HFFc6 (cell line): ENCODE results near the gene IFRD1. TPM values are rescaled to one million over a fixed set of nuclear protein-coding genes. Genes with fewer than 3 reads are reported as not detected.
A peak's percentile ranks its signal among the peaks of the same experiment; 100 is the strongest.

ENCODE experiments used
- DNase-seq: peaks from one replicate; pipeline ENCODE4 v3.0.0-alpha.2; 2018
- H3K27ac Mint-ChIP-seq: 2 replicates; pipeline ENCODE4 v1.8.0; 2020; ENCODE audit warnings: mild to moderate bottlenecking, mixed read lengths
- H3K27me3 Mint-ChIP-seq: 2 replicates; pipeline ENCODE4 v1.8.0; 2021; ENCODE audit warnings: mild to moderate bottlenecking, moderate library complexity, mixed read lengths; ENCODE audit not compliant: insufficient read depth
- H3K36me3 Mint-ChIP-seq: 2 replicates; pipeline ENCODE4 v1.8.0; 2021; ENCODE audit warnings: low read depth, mixed read lengths
- H3K4me1 Mint-ChIP-seq: 2 replicates; pipeline ENCODE4 v1.8.0; 2020; ENCODE audit warnings: low read depth, mixed read lengths
- H3K4me3 Mint-ChIP-seq: 2 replicates; pipeline ENCODE4 v1.8.0; 2020; ENCODE audit warnings: mild to moderate bottlenecking, moderate library complexity, mixed read lengths
- H3K9me3 Mint-ChIP-seq: 2 replicates; pipeline ENCODE4 v1.8.0; 2020; ENCODE audit warnings: mild to moderate bottlenecking, mixed read lengths
- total RNA-seq, 6 experiments: library from RNA; stranded (reverse); fragmentation: NEBNext Ultra II Directional; extraction: Animal tissue kit (Norgen Biotek cat#: 25700); gene quantifications; 2 replicates in 1 of 6; 3 replicates in 5 of 6; pipeline ENCODE4 v1.2.3, GENCODE V29; 2021
- TF ChIP-seq, protein P1 (sequence below): fragments of 200-600 bp; sonication (generic); IDR thresholded peaks from 2 replicates; pipeline ENCODE4 v1.5.0; 2021; ENCODE audit warnings: antibody characterized with exemption, mild to moderate bottlenecking

The IFRD1 gene
- total RNA-seq, 6 experiments from 2014 or later = 25.4 to 30.0 (median 27.5) TPM

DNA sequence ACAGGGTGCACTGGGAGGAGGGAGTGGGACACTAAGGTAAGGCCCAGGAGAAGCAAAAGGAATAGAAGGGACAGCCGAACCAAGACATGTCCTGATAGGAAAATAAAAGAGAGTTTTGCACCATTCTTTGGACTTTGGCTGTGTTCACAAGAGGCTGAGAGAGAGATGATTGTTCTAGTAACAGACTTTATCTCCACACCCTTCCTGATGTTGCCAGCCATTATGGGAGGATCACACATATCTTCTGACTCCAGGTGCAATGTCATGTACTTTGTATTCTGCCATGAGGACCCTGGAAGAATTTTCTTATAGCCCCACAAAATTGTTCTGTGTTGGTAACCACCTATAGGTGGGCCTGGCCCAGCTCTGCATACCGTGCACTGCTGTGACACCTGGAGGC lies 41.9 kb downstream of the IFRD1 start:
- no peak for DNase-seq

DNA sequence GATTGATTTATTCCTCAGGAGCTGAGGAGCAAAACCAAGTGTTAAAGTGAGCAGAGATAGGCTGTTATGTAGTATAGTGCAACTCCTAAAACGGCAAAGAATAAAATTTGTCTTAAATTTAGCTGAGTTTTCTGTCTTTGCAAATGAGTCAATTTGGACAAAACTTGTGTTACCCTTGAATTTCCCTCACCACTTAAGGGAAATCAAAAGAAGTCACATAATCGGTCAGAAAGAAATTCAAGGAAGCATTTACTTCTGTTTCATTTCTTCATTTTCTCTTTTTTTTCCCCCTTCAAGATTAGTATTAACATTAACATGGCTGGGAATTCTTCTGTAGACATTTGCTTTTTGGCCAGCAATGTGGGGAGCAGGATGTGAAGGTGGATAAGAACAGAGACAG lies 44.4 kb downstream of the IFRD1 start:
- H3K4me1 Mint-ChIP-seq = peaks cover 21% of the 10 kb centered on the region
- H3K4me3 Mint-ChIP-seq = no peak overlapping the region
- H3K27me3 Mint-ChIP-seq = peaks cover 5% of the 10 kb centered on the region; the same call in 1 of the 2 replicates
- H3K9me3 Mint-ChIP-seq = no peaks in the 10 kb centered on the region
- DNase-seq = no peak
- H3K36me3 Mint-ChIP-seq = peaks cover 5% of the 10 kb centered on the region
- H3K27ac Mint-ChIP-seq = no peak overlapping the region
- TF ChIP-seq, protein P1, sequence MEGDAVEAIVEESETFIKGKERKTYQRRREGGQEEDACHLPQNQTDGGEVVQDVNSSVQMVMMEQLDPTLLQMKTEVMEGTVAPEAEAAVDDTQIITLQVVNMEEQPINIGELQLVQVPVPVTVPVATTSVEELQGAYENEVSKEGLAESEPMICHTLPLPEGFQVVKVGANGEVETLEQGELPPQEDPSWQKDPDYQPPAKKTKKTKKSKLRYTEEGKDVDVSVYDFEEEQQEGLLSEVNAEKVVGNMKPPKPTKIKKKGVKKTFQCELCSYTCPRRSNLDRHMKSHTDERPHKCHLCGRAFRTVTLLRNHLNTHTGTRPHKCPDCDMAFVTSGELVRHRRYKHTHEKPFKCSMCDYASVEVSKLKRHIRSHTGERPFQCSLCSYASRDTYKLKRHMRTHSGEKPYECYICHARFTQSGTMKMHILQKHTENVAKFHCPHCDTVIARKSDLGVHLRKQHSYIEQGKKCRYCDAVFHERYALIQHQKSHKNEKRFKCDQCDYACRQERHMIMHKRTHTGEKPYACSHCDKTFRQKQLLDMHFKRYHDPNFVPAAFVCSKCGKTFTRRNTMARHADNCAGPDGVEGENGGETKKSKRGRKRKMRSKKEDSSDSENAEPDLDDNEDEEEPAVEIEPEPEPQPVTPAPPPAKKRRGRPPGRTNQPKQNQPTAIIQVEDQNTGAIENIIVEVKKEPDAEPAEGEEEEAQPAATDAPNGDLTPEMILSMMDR = no peak

More for the DNA sequence above, 41.9 kb downstream of the IFRD1 start:
- peaks cover 14% of the 10 kb centered on the region for H3K4me1 Mint-ChIP-seq
- H3K27ac Mint-ChIP-seq = no peak overlapping the region
- H3K36me3 Mint-ChIP-seq = peaks cover 8% of the 10 kb centered on the region
- no peaks in the 10 kb centered on the region for H3K9me3 Mint-ChIP-seq
- H3K27me3 Mint-ChIP-seq = peaks cover 3% of the 10 kb centered on the region; the same call in 1 of the 2 replicates
- H3K4me3 Mint-ChIP-seq = no peak overlapping the region
- TF ChIP-seq, protein P1 = no peak

DNA sequence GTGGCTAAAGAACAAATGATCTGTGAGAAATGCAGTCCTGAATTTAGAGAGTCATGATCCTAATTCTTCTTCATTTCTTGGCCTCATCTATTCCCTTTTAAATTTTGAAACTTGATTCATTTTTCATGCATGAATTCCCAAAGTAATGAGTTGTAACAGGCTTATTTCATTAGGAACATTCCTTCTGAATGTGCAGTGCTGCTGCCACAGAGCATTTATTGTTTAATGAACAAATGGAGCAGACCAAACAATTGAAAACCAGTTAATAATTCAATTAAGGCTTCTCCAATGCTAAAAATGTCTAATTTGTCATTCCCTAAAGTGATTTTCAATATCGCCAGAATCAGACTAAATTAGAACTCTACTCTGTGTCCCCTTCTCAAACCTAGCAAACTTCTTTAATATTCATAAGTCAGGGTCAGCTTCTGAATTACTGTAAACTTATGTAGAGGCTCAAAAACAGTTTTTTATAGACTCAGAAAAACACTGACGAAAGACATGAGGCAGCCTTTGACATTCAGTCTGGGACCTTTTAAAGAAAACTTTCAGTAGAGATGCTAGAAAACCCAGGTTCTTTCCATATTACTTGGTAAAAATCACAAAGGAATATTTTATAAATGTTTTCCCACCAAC lies 45.0 kb downstream of the IFRD1 start:
- DNase-seq = no peak
- Mint-ChIP-seq H3K36me3 (no peaks in the 10 kb centered on the region), H3K4me1 (peaks cover 21% of the 10 kb centered on the region), H3K9me3 (no peaks in the 10 kb centered on the region), H3K27ac (no peak overlapping the region), H3K27me3 (peaks cover 7% of the 10 kb centered on the region; the same call in 1 of the 2 replicates), H3K4me3 (no peak overlapping the region)
- TF ChIP-seq, protein P1 = no peak

DNA sequence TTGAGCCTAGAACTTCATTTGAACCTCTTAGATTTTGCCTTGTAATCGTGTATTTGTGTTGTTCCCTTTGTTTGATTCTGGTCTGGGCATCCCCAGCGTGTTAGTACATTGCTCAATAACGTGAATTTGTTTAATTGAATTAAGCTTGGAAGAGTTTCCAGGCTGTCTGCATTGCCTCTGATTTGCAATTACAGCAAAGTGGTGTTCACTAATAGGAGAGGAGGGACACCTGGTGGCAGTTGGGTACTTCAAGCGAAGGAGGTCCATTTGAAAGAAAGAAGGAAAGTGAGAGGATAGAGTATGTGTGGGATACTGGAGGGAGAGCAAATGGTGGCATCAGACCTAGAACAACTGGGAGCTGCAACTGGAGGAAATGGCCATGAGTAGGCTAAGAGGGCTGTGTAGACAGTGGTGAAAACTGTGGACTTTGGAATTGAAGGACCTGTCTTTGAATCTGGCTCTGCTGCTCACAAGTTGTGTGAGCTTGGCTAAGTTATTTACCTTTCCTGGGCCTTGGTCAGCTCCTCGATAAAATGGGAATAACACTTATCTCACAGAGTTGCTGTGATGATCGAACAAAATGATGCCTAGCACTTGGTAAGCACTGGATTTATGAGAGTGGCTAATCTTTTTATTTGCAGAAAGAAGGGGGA lies 45.7 kb downstream of the IFRD1 start:
- DNase-seq = peak; percentile 56
- H3K27ac Mint-ChIP-seq = no peak overlapping the region
- no peaks in the 10 kb centered on the region for H3K36me3 Mint-ChIP-seq
- peaks cover 21% of the 10 kb centered on the region for H3K4me1 Mint-ChIP-seq
- peaks cover 7% of the 10 kb centered on the region; the same call in 1 of the 2 replicates for H3K27me3 Mint-ChIP-seq
- TF ChIP-seq, protein P1 = peak; percentile 79
- H3K4me3 Mint-ChIP-seq = no peak overlapping the region
- H3K9me3 Mint-ChIP-seq = no peaks in the 10 kb centered on the region

DNA sequence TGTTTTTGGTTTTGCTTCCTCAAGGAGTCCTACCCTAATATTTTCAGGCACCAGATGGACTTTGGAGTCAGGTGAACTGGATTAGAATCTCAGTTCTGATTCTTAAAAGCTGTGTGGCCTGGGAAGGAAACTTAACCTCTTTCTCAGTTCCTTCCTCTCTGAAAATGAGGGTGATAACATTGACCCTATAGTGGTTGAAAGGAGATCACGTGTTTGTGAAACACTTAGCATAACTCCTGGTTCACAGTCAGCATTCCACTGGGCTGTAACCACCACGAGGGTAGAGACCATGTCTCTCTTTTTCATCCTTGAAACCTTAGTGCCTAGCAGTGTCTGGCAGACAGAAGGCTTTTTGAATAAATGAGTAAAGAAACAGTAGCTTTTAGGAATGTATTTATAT lies 47.2 kb downstream of the IFRD1 start:
- no peak for DNase-seq
- H3K27ac Mint-ChIP-seq = no peak overlapping the region
- peaks cover 7% of the 10 kb centered on the region for H3K27me3 Mint-ChIP-seq
- TF ChIP-seq, protein P1 = no peak
- no peaks in the 10 kb centered on the region for H3K9me3 Mint-ChIP-seq
- H3K4me3 Mint-ChIP-seq = no peak overlapping the region
- H3K36me3 Mint-ChIP-seq = no peaks in the 10 kb centered on the region
- peaks cover 21% of the 10 kb centered on the region for H3K4me1 Mint-ChIP-seq
